Activated T-cell treated with anti-CD3 and anti-CD28 coated beads, Interleukin-2, amount 50 U/mL, for 72 hours (primary cell): ENCODE results near the gene P2RX7. TPM values are rescaled to one million over a fixed set of nuclear protein-coding genes. Genes with fewer than 3 reads are reported as not detected.
A peak's percentile ranks its signal among the peaks of the same experiment; 100 is the strongest.
"Not testable (repeated sequence)": the region's sequence is repeated elsewhere in the genome, so short reads cannot be mapped to it uniquely, and the experiment has no call there.

Experiments used
- ATAC-seq, 2 donors: fragments of 150-1000 bp; cut with Tn5 transposase; replicated peaks in 1 of 2; 2 replicates each; pipeline ENCODE4 v1.10.0; 2021; ENCODE audit warnings: moderate library complexity in 2 of 2, mild to moderate bottlenecking in 1 of 2
- DNase-seq, 2 donors: peaks; one replicate each; pipeline ENCODE4 v3.0.0; 2021 to 2022; ENCODE audit warnings: mixed read lengths in 1 of 2
- H3K27ac Mint-ChIP-seq: one replicate; pipeline ENCODE4 v1.8.0; 2022; ENCODE audit warnings: mild to moderate bottlenecking, moderate library complexity, mixed read lengths
- H3K27me3 Mint-ChIP-seq: one replicate; pipeline ENCODE4 v1.8.0; 2022; ENCODE audit warnings: low read depth, mixed read lengths
- H3K36me3 Mint-ChIP-seq, 2 donors: one replicate each; pipeline ENCODE4 v1.8.0; 2022; ENCODE audit warnings: mixed read lengths in 2 of 2, mild to moderate bottlenecking in 1 of 2; ENCODE audit not compliant: insufficient read depth in 2 of 2
- H3K4me1 Mint-ChIP-seq: one replicate; pipeline ENCODE4 v1.8.0; 2022; ENCODE audit warnings: low read depth, mixed read lengths
- H3K4me3 Mint-ChIP-seq, 2 donors: one replicate each; pipeline ENCODE4 v1.8.0; 2022; ENCODE audit warnings: mild to moderate bottlenecking in 2 of 2, mixed read lengths in 2 of 2, moderate library complexity in 2 of 2
- H3K9me3 Mint-ChIP-seq, 2 donors: one replicate each; pipeline ENCODE4 v1.8.0; 2022; ENCODE audit warnings: mixed read lengths in 2 of 2
- total RNA-seq, 2 donors: library from RNA; stranded (reverse); gene quantifications; one replicate each; pipeline ENCODE4 v1.2.3, GENCODE V29; 2022

P2RX7 gene
- total RNA-seq, 2 donors from 2014 or later: 12.6 to 14.8 TPM

DNA sequence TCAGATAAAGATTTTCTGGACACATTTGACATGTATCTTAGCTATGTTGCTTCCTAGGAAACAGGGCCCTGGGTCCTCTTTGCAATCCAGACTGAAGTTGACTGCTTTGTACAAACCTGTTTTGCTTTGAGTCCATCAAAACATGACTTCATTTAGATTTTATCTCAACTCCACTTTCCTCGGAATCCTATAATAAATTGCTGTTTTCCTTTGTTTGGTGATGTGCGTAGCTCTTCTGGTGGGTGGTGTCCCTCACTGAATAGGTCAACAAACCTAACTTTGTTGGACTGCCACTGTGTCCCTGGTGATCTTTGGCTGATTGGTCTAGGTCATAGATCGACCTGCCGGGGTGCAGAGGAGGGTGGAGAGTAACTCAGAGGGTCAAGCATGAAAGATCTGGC is 735 bp upstream of the P2RX7 start:
- Mint-ChIP-seq H3K4me1 (peaks cover 72% of the 10 kb centered on the region), H3K9me3 (peaks cover 2 to 3% of the 10 kb centered on the region in 2 donors), H3K27ac (no peak overlapping the region), H3K27me3 (no peaks in the 10 kb centered on the region), H3K4me3 (peak overlapping the region in 1 of 2 donors; percentile 94), H3K36me3 (peaks cover 2 to 5% of the 10 kb centered on the region in 2 donors)
- ATAC-seq: no peak
- DNase-seq: no peak

DNA sequence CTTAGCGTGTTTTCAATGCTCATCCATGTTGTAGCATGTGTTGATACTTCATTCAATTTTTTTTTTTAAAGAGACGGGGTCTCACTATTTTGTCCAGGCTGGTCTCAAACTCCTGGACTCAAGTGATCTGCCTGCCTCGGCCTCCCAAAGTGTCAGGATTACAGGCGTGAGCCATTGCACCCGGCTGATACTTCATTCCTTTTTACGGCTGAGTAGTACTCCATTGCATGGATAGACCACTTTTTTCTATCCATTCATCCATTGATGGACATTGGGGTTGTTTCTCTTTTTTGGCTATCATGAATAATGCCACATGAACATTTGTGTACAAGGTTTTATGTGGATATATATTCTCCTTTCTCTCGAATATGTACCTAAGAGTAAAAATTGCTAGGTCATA is 1.2 kb downstream of the P2RX7 start:
- H3K36me3 Mint-ChIP-seq: peaks cover 2 to 5% of the 10 kb centered on the region in 2 donors
- H3K9me3 Mint-ChIP-seq: peaks cover 2 to 3% of the 10 kb centered on the region in 2 donors
- ATAC-seq (no peak), DNase-seq (no peak)
- peaks cover 56% of the 10 kb centered on the region for H3K4me1 Mint-ChIP-seq
- no peak overlapping the region for H3K27ac Mint-ChIP-seq
- no peaks in the 10 kb centered on the region for H3K27me3 Mint-ChIP-seq
- peak overlapping the region; percentile 88 to 94 for H3K4me3 Mint-ChIP-seq

DNA sequence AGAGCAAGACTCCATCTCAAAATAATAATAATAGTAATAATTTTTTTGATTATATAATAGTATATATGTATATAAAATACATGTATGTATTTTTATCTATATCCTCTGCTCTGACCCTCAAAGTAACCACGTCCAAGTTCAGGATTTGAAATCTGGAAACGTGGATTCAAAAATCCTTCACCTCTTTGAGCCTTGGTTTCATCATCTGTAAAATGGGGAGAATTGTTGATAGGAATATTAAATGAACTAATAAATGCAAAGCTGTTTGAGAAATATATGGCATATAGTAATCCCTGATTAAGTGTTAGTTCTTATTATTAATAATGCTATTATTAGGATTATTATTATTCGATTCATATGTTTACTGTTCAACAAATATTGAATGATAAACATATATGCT is 2.6 kb downstream of the P2RX7 start:
- ATAC-seq (no peak), DNase-seq (no peak)
- peaks cover 43% of the 10 kb centered on the region for H3K4me1 Mint-ChIP-seq
- H3K27me3 Mint-ChIP-seq: no peaks in the 10 kb centered on the region
- H3K9me3 Mint-ChIP-seq: no peaks in the 10 kb centered on the region
- no peak overlapping the region for H3K4me3 Mint-ChIP-seq
- peaks cover 0 to 2% of the 10 kb centered on the region in 2 donors for H3K36me3 Mint-ChIP-seq
- H3K27ac Mint-ChIP-seq: no peak overlapping the region

DNA sequence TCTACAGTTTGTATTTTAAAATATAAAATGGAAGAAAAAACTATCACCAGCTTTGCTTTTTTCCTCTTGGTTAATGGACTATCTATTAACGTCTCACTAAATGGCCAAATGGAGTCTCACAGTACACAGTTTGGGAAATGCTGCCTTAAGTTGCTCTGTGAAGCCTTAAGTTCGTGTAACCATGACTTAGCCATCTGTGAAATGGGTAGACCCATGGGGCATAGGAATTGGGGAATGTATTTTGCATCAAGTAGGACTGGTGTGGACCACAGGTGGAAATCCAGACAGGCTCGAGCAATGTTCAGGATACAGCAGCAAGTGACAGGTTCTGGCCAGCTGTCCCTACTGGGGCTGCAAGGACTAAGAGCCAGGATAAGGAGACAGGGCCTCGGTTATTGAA is 4.8 kb downstream of the P2RX7 start:
- H3K9me3 Mint-ChIP-seq: no peaks in the 10 kb centered on the region
- no peak overlapping the region for H3K27ac Mint-ChIP-seq
- no peak for DNase-seq
- no peak overlapping the region for H3K4me3 Mint-ChIP-seq
- H3K27me3 Mint-ChIP-seq: no peaks in the 10 kb centered on the region
- H3K4me1 Mint-ChIP-seq: peaks cover 28% of the 10 kb centered on the region
- peaks cover 0 to 2% of the 10 kb centered on the region in 2 donors for H3K36me3 Mint-ChIP-seq
- no peak for ATAC-seq

DNA sequence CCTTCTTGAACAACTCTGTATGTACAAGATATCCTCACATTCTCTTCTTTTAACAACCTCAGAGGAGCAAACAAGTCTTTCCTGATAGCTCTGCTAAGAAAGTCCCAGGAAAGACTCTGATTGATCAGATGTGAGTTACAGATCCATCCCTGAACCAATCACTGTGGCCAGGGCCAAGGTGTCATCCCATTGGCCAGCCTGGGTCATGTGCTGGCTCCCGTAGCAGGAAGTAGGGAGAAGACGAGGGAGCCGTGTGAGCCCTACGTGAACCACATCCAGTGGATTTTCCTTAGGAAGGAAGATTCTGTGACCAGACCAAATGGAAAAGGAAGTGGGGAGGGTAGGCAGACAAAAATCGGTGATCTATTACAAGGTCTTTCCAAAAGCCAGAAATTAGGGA is 5.6 kb downstream of the P2RX7 start:
- Mint-ChIP-seq H3K4me1 (peaks cover 28% of the 10 kb centered on the region), H3K4me3 (no peak overlapping the region), H3K9me3 (no peaks in the 10 kb centered on the region), H3K27ac (no peak overlapping the region), H3K27me3 (no peaks in the 10 kb centered on the region), H3K36me3 (peaks cover 0 to 2% of the 10 kb centered on the region in 2 donors)
- DNase-seq (no peak), ATAC-seq (no peak)

GRCh38 chr12:121139286-121139685 is 6.6 kb downstream of the P2RX7 start:
- H3K27me3 Mint-ChIP-seq: no peaks in the 10 kb centered on the region
- H3K4me3 Mint-ChIP-seq: no peak overlapping the region
- no peak overlapping the region for H3K27ac Mint-ChIP-seq
- H3K4me1 Mint-ChIP-seq: peaks cover 28% of the 10 kb centered on the region
- H3K9me3 Mint-ChIP-seq: no peaks in the 10 kb centered on the region
- peaks cover 0 to 4% of the 10 kb centered on the region in 2 donors for H3K36me3 Mint-ChIP-seq
- ATAC-seq (no peak), DNase-seq (no peak)

- ATAC-seq (no peak), DNase-seq (no peak)
- peaks cover 5% of the 10 kb centered on the region in 2 donors for H3K9me3 Mint-ChIP-seq
- no peak overlapping the region for H3K4me3 Mint-ChIP-seq
- peaks cover 7 to 13% of the 10 kb centered on the region in 2 donors for H3K36me3 Mint-ChIP-seq
- no peaks in the 10 kb centered on the region for H3K27me3 Mint-ChIP-seq
- no peak overlapping the region for H3K27ac Mint-ChIP-seq
- peaks cover 46% of the 10 kb centered on the region for H3K4me1 Mint-ChIP-seq
Observed at GRCh38 chr12:121142171-121142950, 9.7 kb downstream of the P2RX7 start.

DNA sequence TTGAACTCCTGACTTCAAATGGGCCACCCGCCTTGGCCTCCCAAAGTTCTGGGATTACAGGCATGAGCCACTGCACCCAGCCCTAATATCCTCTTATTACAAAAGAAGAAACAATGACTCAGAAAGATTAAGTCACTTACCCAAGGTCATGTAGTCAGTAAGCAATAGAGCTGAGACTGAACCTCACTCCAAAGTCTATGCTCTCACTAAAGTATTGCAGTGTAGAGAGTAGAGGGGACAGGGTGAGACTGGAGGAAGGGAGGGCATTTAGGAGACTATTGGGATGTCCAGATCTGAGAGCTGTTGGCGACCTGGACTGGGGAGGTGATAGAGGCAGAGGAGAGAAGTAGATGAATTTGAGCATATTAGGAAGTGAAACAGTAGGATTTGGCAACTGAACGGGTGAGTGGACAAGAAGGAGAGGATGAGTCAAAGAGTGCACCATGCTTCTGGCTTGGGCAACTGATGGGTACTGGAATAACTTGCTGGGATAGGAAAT is 11.8 kb downstream of the P2RX7 start:
- Mint-ChIP-seq H3K4me1 (peaks cover 46% of the 10 kb centered on the region), H3K36me3 (peaks cover 7 to 14% of the 10 kb centered on the region in 2 donors), H3K27me3 (no peaks in the 10 kb centered on the region), H3K27ac (peak overlapping the region; percentile 59), H3K4me3 (peak overlapping the region; percentile 63 to 78), H3K9me3 (peaks cover 5% of the 10 kb centered on the region in 2 donors)
- DNase-seq: no peak
- peak; percentile 68 to 73 for ATAC-seq

- Mint-ChIP-seq H3K36me3 (peaks cover 7 to 14% of the 10 kb centered on the region in 2 donors), H3K27ac (peak overlapping the region; percentile 66), H3K4me1 (peaks cover 46% of the 10 kb centered on the region), H3K27me3 (no peaks in the 10 kb centered on the region), H3K4me3 (peak overlapping the region; percentile 63 to 78), H3K9me3 (peaks cover 5% of the 10 kb centered on the region in 2 donors)
- peak; percentile 71 to 76 for ATAC-seq
- peak; percentile 51 to 71 for DNase-seq
Observed at GRCh38 chr12:121145221-121145620, 12.5 kb downstream of the P2RX7 start.

DNA sequence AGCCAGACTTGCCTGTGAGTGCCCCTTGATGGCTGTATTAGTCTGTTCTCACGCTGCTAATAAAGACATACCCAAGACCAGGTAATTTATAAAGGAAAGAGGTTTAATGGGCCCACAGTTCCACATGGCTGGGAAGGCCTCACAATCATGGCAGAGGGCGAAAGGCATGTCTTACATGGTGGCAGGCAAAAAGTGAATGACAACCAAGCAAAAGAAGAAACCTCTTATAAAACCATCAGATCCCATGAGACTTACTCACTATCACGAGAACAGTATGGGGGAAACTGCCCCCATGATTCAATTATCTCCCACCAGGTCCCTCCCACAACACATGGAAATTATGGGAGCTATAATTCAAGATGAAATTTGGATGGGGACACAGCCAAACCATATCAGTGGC is 16.6 kb downstream of the P2RX7 start:
- H3K36me3 Mint-ChIP-seq: peaks cover 5 to 17% of the 10 kb centered on the region in 2 donors
- not testable (repeated sequence) for H3K27me3 Mint-ChIP-seq, H3K27ac Mint-ChIP-seq

GRCh38 chr12:121154793-121155375 is 22.2 kb downstream of the P2RX7 start:
- ATAC-seq: no peak
- DNase-seq: no peak
- Mint-ChIP-seq H3K9me3 (peaks cover 4 to 10% of the 10 kb centered on the region in 2 donors), H3K27me3 (no peaks in the 10 kb centered on the region), H3K4me3 (no peak overlapping the region), H3K4me1 (no peaks in the 10 kb centered on the region), H3K27ac (no peak overlapping the region), H3K36me3 (peaks cover 8 to 20% of the 10 kb centered on the region in 2 donors)

More for the DNA sequence above, 16.6 kb downstream of the P2RX7 start:
- DNase-seq, ATAC-seq, H3K4me3 Mint-ChIP-seq, H3K9me3 Mint-ChIP-seq: not testable (repeated sequence)
- peaks cover 24% of the 10 kb centered on the region for H3K4me1 Mint-ChIP-seq

- Mint-ChIP-seq H3K9me3 (peaks cover 4 to 10% of the 10 kb centered on the region in 2 donors), H3K27me3 (no peaks in the 10 kb centered on the region), H3K4me1 (no peaks in the 10 kb centered on the region), H3K36me3 (peaks cover 8 to 20% of the 10 kb centered on the region in 2 donors), H3K4me3 (no peak overlapping the region), H3K27ac (no peak overlapping the region)
- DNase-seq: no peak
- no peak for ATAC-seq
Observed at GRCh38 chr12:121156365-121156764, 23.7 kb downstream of the P2RX7 start.

DNA sequence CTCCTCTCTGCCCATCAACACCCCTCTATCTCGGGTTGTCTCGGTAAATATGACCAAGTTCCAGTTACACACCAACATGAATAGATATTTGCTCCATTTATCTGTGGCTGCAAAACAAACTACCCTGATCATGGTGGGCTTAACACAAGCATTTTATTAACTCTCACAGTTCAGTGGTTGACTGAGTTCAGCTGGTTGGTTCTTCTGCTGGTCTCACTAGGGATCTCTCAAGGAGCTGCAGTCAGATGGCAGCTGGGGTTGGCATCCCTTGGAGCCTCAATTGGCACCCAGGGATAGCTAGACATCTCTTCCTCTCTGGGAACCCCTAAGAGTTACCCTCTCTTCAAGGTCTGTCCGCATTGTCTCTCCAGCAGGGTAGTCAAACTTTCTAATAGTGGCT is 25.4 kb downstream of the P2RX7 start:
- Mint-ChIP-seq H3K4me3 (no peak overlapping the region), H3K27me3 (no peaks in the 10 kb centered on the region), H3K27ac (no peak overlapping the region), H3K36me3 (peaks cover 8 to 20% of the 10 kb centered on the region in 2 donors), H3K9me3 (peaks cover 4 to 10% of the 10 kb centered on the region in 2 donors), H3K4me1 (no peaks in the 10 kb centered on the region)
- ATAC-seq: no peak
- DNase-seq: no peak
